ENCODE measurements around the gene SRM. TPM values are rescaled to one million over a fixed set of nuclear protein-coding genes. Genes with fewer than 3 reads are reported as not detected.
"Not testable (repeated sequence)": the region's sequence is repeated elsewhere in the genome, so short reads cannot be mapped to it uniquely, and the experiment has no call there.

Gene SRM
- 133 TPM for polyA plus RNA-seq (2012; ENCODE audit: low read depth, missing spikeins)

DNA sequence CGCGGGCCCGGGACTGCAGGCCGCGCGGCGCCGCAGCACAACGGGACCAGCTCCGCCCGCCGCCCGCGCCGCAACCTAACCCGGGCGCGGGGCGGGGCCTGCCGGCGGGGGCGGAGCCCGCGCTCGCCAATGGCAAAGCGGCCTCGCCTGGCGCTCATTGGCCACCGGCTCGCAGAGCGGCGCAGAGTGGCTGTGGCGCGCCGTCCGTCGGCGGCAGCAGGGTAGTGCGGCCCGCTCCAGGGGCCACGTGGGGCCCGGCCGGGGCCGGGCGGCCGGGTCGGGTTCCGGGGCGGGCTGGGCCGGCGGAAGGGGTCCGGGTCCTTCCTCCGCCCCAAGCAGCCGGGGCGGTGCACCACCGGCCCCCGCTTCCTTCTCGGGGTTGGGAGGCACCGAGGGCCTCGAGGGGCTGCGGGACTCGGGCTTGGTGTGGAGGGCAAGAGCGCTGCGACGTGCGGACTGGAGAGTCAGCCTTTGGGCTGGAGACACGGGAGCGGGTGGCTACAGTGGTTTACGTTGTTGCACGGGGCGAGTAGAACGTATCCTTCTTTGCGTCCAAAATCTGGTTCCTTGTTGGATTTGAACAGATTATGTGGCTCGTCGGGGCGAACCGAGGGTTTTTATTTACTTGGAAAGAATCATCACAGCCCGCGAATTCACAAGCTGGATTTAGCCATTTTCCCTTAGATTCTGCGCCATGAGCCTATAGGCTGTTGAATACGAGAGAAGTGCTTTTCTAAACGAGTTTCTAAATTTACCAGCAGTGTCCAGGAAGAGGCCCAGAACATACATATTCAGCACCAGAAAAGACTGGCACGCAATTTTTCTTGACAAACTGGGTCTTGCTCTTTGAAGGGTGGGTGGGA, at the start of gene SRM:
SRM (minus strand) TSS at position 51 of the 863 bp plus-strand sequence. CDS start 75 bp downstream, outside the sequence.
- FAIRE-seq (peak; percentile 98), DNase-seq (ENCODE audit: insufficient read length, low spot score) (peak; percentile 98)
- TF ChIP-seq PAX5 (IDR thresholded peaks at IDR 0.05; ENCODE audit: insufficient read depth, low read length, severe bottlenecking) = no peak
- peak; percentile 2; the same call in 1 of the 2 replicates for TF ChIP-seq POLR2AphosphoS5 (IDR thresholded peaks at IDR 0.05; ENCODE audit: low read depth, low read length)
- TF ChIP-seq POLR2A (IDR thresholded peaks at IDR 0.05; ENCODE audit: low read depth, low read length) = peak; percentile 82
- TF ChIP-seq TAF1 (IDR thresholded peaks at IDR 0.05; ENCODE audit: low read depth, low read length) = peak; percentile 54; the same call in 1 of the 2 replicates
- no peak for TF ChIP-seq SPI1 (IDR thresholded peaks at IDR 0.05; ENCODE audit: low read depth, low read length)
- peak; percentile 58; the same call in 1 of the 2 replicates for TF ChIP-seq POU2F2 (IDR thresholded peaks at IDR 0.05; ENCODE audit: low read depth, low read length)

DNA sequence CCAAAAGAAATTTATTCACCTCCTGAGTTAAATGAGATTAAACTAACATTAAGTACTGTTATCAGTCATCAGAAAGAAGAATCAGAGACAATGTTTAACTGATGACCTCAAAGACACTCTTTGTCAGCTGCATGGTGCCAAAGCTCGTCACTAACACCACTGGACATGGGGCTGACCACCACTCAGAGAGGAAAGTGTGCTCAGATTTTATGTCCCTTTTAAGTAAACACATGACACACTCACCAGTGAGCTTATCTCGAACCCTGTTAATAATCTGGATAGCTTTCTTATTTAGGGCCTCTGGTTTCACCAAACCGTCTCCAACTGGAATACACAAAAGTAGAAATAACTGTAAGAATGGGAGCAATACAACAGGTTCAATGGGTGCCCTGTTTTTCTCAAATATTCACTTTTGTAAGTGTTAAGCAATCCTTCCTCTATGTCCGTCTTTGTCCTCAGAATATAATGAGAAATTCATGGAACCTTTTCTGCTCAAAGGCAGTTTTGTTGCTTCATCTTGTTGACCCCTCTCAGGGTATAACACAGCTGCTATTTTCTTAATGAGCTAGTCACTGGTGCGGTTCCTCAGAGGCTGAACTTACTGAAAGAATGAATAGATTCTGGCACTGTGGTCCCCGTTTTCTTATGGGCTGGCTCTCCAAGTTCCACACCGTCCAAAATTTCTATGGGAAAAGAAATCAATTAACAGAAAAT, 49.4 kb upstream of the SRM start:
- FAIRE-seq (no peak), DNase-seq (ENCODE audit: insufficient read length, low spot score) (no peak)
- TF ChIP-seq SPI1 (IDR thresholded peaks at IDR 0.05; ENCODE audit: low read depth, low read length) = no peak
- no peak for TF ChIP-seq POU2F2 (IDR thresholded peaks at IDR 0.05; ENCODE audit: low read depth, low read length)
- no peak for TF ChIP-seq PAX5 (IDR thresholded peaks at IDR 0.05; ENCODE audit: insufficient read depth, low read length, severe bottlenecking)
- TF ChIP-seq POLR2A (IDR thresholded peaks at IDR 0.05; ENCODE audit: low read depth, low read length) = no peak
- TF ChIP-seq TAF1 (IDR thresholded peaks at IDR 0.05; ENCODE audit: low read depth, low read length) = no peak
- TF ChIP-seq POLR2AphosphoS5 (IDR thresholded peaks at IDR 0.05; ENCODE audit: low read depth, low read length) = no peak

DNA sequence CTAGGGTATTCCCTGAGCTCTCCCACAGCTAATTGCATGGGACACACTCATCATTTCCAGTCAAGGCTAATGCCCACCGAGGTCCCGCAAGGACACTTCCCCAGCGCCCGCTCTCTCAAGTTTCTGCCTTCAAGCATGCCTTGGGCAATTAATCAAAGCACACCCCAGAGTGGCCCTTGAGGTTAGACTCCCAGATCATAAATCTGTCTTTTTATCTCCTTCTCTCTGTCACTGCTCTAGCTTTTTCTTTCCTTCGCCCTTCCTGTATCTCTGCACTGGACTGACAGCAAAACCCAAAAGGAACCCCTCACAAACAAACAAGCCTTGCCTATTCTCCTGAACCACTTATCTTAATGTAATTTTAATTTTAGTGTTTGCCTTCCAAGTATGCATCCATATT, 47.8 kb upstream of the SRM start:
- no peak for TF ChIP-seq SPI1 (IDR thresholded peaks at IDR 0.05; ENCODE audit: low read depth, low read length)
- TF ChIP-seq POLR2A (IDR thresholded peaks at IDR 0.05; ENCODE audit: low read depth, low read length) = no peak
- no peak for TF ChIP-seq TAF1 (IDR thresholded peaks at IDR 0.05; ENCODE audit: low read depth, low read length)
- TF ChIP-seq POU2F2 (IDR thresholded peaks at IDR 0.05; ENCODE audit: low read depth, low read length) = no peak
- no peak for TF ChIP-seq POLR2AphosphoS5 (IDR thresholded peaks at IDR 0.05; ENCODE audit: low read depth, low read length)
- TF ChIP-seq PAX5 (IDR thresholded peaks at IDR 0.05; ENCODE audit: insufficient read depth, low read length, severe bottlenecking) = no peak
- FAIRE-seq (no peak), DNase-seq (ENCODE audit: insufficient read length, low spot score) (no peak)

DNA sequence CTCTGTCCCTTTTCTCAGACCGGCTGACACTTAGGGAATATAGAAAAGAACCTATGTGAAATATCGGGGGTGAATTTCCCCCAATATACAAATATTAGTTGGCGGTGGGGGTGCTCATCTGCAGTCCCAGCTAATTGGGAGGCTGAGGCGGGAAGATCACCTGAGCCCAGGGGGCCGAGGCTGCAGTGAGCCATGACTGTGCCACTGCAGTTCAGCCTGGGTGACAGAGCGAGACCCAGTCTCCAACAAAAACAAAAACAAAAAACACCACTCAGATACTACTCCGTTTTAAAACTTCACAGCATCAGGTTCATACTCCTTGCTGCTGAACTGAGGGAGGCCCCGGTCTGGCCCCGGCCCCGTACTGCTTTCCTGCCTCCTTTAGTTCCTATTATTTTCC, 45.8 kb upstream of the SRM start:
- TF ChIP-seq POLR2AphosphoS5 (IDR thresholded peaks at IDR 0.05; ENCODE audit: low read depth, low read length) (no peak), TAF1 (IDR thresholded peaks at IDR 0.05; ENCODE audit: low read depth, low read length) (no peak), POLR2A (IDR thresholded peaks at IDR 0.05; ENCODE audit: low read depth, low read length) (no peak), SPI1 (IDR thresholded peaks at IDR 0.05; ENCODE audit: low read depth, low read length) (no peak), PAX5 (IDR thresholded peaks at IDR 0.05; ENCODE audit: insufficient read depth, low read length, severe bottlenecking) (no peak)
- DNase-seq (ENCODE audit: insufficient read length, low spot score) = no peak
- no peak for FAIRE-seq

DNA sequence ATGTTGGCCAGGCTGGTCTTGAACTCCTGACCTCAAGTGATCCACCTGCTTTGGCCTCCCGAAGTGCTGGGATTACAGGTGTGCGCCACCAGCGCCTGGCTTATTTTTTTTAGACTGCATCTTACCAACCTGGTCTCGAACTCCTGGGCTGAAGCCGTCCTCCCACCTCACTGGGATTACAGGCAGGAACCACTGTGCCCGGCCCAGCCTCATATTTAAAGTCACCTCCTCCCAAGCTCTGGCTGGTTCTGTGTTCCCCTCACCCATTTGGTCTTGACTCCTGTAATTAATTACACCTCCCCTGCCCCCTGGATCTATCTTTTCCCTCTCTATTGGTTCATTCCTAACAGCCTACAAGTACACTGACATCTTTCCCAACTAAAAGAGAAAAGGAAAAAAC, 41.5 kb upstream of the SRM start:
- DNase-seq (ENCODE audit: insufficient read length, low spot score) (no peak), FAIRE-seq (no peak)
- no peak for TF ChIP-seq POU2F2 (IDR thresholded peaks at IDR 0.05; ENCODE audit: low read depth, low read length)

DNA sequence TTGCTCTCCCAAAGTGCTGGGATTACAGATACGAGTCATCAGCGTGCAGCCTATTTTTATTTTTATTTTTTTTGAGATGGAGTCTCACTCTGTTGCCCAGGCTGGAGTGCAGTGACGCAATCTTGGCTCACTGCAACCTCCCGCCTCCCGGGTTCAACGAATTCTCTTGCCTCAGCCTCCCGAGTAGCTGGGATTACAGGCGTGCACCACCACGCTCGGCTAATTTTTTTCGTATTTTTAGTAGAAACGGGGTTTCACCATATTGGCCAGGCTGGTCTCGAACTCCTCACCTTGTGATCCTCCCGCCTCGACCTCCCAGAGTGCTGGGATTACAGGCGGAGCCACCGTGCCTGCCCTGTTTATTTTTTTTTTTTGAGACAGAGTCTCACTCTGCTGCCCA, 41.0 kb upstream of the SRM start:
- DNase-seq (ENCODE audit: insufficient read length, low spot score); FAIRE-seq: not testable (repeated sequence)

DNA sequence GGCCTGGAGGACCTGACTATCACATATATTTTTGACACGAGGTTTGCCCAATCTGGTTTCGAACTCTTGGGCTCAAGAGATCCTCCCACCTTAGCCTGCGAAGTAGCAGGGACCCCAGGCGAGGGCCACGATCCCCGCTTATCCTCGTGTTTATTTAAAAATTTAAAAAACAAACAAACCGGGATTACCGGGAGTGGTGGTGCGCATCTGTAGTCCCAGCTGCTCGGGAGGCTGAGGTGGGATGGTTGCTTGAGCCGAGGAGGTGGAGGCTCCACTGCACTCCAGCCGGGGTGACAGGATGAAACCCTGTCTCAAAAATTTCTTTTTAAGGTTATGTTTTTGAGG, 40.3 kb upstream of the SRM start:
- FAIRE-seq (no peak), DNase-seq (ENCODE audit: insufficient read length, low spot score) (no peak)
- TF ChIP-seq SPI1 (IDR thresholded peaks at IDR 0.05; ENCODE audit: low read depth, low read length) (no peak), POU2F2 (IDR thresholded peaks at IDR 0.05; ENCODE audit: low read depth, low read length) (no peak), POLR2A (IDR thresholded peaks at IDR 0.05; ENCODE audit: low read depth, low read length) (no peak), POLR2AphosphoS5 (IDR thresholded peaks at IDR 0.05; ENCODE audit: low read depth, low read length) (no peak), TAF1 (IDR thresholded peaks at IDR 0.05; ENCODE audit: low read depth, low read length) (no peak), PAX5 (IDR thresholded peaks at IDR 0.05; ENCODE audit: insufficient read depth, low read length, severe bottlenecking) (no peak)

DNA sequence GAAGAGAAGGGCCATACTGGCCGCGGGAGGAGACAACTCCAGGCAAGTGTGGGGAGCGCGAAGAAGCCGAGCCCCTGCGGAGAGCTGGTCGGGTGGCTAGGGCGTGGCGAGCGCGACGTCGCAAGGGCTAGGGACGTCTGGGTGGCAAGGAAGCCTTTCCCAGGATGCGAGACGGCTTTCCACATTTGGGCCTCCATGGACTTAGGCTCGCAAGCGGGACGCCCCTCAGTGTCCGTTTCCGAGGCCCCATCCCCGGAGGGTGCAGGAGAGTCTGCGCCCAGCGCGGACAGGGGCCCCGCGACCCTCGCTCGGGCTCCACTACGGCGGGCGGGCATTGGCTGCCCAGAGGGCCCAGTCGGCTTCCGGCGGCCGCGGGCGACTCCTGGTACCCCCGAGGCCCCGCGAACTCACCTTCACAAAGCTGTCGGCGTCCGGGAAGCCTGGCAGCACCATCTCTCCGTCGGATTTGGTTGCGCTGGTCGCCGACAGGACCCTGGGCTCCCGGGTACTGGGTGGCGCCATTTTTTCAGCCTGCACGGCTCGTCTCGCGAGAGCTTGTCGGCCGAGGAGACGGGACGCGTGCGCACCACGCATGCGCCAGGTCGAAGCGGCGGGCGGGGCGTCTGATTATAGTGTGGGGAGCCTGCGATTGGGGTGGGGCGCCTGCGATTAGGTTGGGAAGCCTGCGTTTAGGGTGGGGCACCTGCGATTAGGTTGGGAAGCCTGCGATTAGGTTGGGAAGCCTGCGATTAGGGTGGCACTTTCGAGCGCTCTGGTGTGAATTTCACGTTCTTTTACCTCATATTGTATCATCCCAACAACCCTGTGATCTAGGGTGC, 39.7 kb upstream of the SRM start, which contains the start of gene EXOSC10:
EXOSC10 (minus strand) TSS at position 560 of the 839 bp plus-strand sequence; CDS start at position 522, 38 bp downstream.
- FAIRE-seq (peak; percentile 95), DNase-seq (ENCODE audit: insufficient read length, low spot score) (peak; percentile 94)
- TF ChIP-seq POU2F2 (IDR thresholded peaks at IDR 0.05; ENCODE audit: low read depth, low read length) = no peak
- no peak for TF ChIP-seq PAX5 (IDR thresholded peaks at IDR 0.05; ENCODE audit: insufficient read depth, low read length, severe bottlenecking)
- peak; percentile 89 for TF ChIP-seq TAF1 (IDR thresholded peaks at IDR 0.05; ENCODE audit: low read depth, low read length)
- TF ChIP-seq POLR2A (IDR thresholded peaks at IDR 0.05; ENCODE audit: low read depth, low read length) = peak; percentile 78
- TF ChIP-seq SPI1 (IDR thresholded peaks at IDR 0.05; ENCODE audit: low read depth, low read length) = no peak
- peak; percentile 70; the same call in 1 of the 2 replicates for TF ChIP-seq POLR2AphosphoS5 (IDR thresholded peaks at IDR 0.05; ENCODE audit: low read depth, low read length)

DNA sequence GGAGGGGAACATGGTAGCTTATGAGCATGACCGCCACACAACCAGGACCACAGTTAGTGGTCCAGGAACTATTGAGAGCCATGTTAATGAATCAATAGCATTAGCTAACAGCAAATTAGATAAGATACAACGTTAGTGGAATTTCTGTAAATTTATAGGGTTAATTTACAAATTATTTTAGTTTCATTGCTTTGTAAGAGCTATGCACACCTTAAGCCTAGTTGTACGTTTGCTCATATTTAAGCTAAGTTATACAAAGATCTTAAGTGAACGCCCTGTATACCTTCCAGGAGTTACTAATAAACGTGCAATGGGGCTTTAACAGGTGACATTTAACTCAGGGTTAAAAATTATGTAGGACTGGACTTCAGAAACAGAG, 39.1 kb upstream of the SRM start:
- DNase-seq (ENCODE audit: insufficient read length, low spot score) = no peak
- FAIRE-seq = no peak
- TF ChIP-seq PAX5 (IDR thresholded peaks at IDR 0.05; ENCODE audit: insufficient read depth, low read length, severe bottlenecking) (no peak), SPI1 (IDR thresholded peaks at IDR 0.05; ENCODE audit: low read depth, low read length) (no peak), POU2F2 (IDR thresholded peaks at IDR 0.05; ENCODE audit: low read depth, low read length) (no peak), POLR2A (IDR thresholded peaks at IDR 0.05; ENCODE audit: low read depth, low read length) (no peak), POLR2AphosphoS5 (IDR thresholded peaks at IDR 0.05; ENCODE audit: low read depth, low read length) (no peak), TAF1 (IDR thresholded peaks at IDR 0.05; ENCODE audit: low read depth, low read length) (no peak)

DNA sequence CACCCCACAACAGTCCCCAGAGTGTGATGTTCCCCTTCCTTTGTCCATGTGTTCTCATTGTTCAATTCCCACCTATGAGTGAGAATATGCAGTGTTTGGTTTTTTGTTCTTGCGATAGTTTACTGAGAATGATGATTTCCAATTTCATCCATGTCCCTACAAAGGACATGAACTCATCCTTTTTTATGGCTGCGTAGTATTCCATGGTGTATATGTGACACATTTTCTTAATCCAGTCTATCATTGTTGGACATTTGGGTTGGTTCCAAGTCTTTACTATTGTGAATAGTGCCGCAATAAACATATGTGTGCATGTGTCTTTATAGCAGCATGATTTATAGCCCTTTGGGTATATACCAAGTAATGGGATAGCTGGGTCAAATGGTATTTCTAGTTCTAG, 24.0 kb upstream of the SRM start:
- not testable (repeated sequence) for FAIRE-seq; DNase-seq (ENCODE audit: insufficient read length, low spot score)

Measured in GM12891 (cell line).